ENCODE data around the gene EXD3. TPM values are rescaled to one million over a fixed set of nuclear protein-coding genes. Genes with fewer than 3 reads are reported as not detected.

The EXD3 gene
- polyA plus RNA-seq, 1 of the 3 experiments (the other 2 are of a cell fraction), result 11.5 TPM

DNA sequence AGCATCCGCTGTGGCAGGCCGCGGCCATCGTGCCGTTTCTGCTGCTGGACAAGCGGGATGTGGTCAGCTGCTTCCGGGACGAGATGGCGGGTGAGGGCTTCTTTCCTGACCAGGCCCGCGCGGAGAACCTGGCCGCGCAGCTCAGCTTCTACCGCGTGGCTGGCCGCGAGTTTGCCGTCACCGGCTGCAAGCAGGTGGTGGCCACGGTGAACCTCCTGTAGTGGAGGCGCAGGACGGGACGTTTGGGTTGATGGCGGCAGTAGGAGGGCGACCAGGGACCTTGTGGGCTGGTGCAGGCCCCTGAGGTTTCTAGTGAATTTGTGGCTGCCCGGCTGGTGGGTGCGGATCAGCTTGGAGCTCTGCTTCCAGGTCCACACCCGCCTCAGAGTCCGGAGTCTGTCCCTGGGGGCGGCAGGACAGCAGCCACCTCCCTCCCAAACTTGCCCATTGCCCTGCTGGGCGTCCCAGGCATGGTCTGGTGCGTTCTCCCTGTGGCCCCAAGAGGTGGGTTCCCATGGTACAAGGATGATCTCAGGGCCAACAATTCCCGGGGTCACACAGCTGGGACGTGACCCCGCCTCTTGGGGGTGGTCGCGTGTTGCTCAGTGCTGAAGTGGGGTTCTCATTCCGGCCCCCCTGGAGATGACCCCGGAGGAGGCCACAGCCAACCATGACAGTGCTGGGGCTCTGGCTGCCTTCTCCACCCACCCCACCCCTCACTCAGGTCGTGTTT lies 143.1 kb downstream of the EXD3 start:
- no peaks in the 10 kb centered on the region for H3K27me3 ChIP-seq (ENCODE audit: insufficient read depth)
- no peak overlapping the region for H2AFZ ChIP-seq (ENCODE audit: low read depth)
- no peaks in the 10 kb centered on the region for H3K9me2 ChIP-seq
- H3F3A ChIP-seq (replicated peaks; ENCODE audit: insufficient read depth), result peaks cover 10% of the 10 kb centered on the region
- H3K4me2 ChIP-seq, result no peak overlapping the region
- DNase-seq, result no peak
- H3K4me3 ChIP-seq (ENCODE audit: low read depth in 2 of 2, low read length in 1 of 2), result no peak overlapping the region
- no peaks in the 10 kb centered on the region for H3K36me3 ChIP-seq (replicated peaks in 1 of 2; ENCODE audit: control insufficient read depth in 1 of 2, insufficient read depth in 2 of 2, low read length in 1 of 2)
- H3K27ac ChIP-seq (ENCODE audit: low read depth in 2 of 2, low read length in 1 of 2), result no peak overlapping the region
- 96% methylated on average over 32 of the region's 41 CpGs for WGBS (ENCODE audit: low lambda C conversion rate)
- H3K9ac ChIP-seq, result no peak overlapping the region
- CTCF ChIA-PET, result interaction anchor here (0.8 to 1.4 kb wide), 4 partner anchors 12 to 143 kb away, joined by 3 to 6 read pairs (median 3); partner anchors contain the start of genes EXD3 and NOXA1
- H3K4me1 ChIP-seq (ENCODE audit: control insufficient read depth in 1 of 2, insufficient read depth in 2 of 2, low read depth in 1 of 2, low read length in 1 of 2), result peaks cover 0 to 8% of the 10 kb centered on the region in 2 experiments; a peak in 2 of 4 replicates
- H4K20me1 ChIP-seq (ENCODE audit: insufficient read depth), result no peaks in the 10 kb centered on the region
- POLR2A ChIA-PET, result no interaction called here
- no peak for TF ChIP-seq TEAD4 (IDR thresholded peaks at IDR 0.05; ENCODE audit: borderline replicate concordance, insufficient read depth)
- no peak for TF ChIP-seq RCOR1 (IDR thresholded peaks at IDR 0.05; ENCODE audit: low read length)
- TF ChIP-seq POLR2AphosphoS5 (IDR thresholded peaks at IDR 0.05; ENCODE audit: low read depth, low read length), result no peak
- no peak for TF ChIP-seq RXRA (IDR thresholded peaks at IDR 0.05; ENCODE audit: borderline replicate concordance, low read depth)
- no peak for TF ChIP-seq CHD2 (IDR thresholded peaks at IDR 0.05; ENCODE audit: low read length, partially characterized antibody)
- H3K9me3 ChIP-seq, result no peaks in the 10 kb centered on the region
- no peaks in the 10 kb centered on the region for H3K79me2 ChIP-seq (ENCODE audit: insufficient read depth)

DNA sequence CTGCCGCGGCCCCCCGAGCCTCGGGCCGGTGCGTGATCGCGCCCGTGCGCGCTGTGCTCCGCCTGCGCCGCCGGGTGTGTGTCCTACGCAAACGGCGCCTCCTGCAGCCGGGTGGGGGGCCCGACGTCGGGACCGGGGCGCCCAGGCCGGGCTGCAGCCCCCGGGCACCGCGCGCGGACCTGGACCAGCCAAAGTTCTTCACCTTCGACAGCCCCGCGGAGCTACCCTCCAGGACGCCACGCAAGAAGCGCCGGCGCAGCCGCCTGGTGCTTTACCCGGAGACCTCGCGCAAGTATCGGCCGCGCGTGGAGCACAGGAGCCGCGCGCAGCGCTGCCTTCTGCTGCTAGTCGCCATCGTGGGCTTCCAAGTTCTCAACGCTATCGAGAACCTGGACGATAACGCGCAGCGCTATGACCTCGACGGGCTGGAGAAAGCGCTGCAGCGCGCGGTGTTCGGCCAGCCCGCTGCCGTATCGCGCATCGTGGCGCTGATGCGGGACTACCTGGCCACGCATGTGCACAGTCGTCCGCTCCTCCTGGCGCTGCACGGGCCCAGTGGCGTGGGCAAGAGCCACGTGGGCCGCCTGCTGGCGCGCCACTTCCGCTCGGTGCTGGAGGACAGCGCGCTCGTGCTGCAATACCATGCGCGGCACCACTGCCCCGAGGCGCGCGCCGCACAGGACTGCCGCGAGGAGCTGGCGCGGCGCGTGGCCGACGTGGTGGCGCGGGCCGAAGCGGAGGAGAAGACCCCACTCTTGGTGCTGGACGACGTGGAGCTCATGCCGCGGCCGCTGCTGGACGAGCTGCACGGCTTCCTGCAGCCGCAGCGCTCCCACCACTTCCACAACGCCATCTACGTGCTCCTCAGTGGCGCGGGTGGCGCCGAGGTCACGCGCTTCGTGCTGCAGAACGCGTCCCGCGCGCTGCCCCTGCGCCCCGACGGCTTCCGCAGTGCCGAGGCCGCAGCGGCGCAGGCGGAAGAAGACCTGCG lies 143.9 kb downstream of the EXD3 start:
- no peak overlapping the region for H3K9ac ChIP-seq
- peaks cover 11% of the 10 kb centered on the region for H3F3A ChIP-seq (replicated peaks; ENCODE audit: insufficient read depth)
- H3K4me1 ChIP-seq (ENCODE audit: control insufficient read depth in 1 of 2, insufficient read depth in 2 of 2, low read depth in 1 of 2, low read length in 1 of 2), result peaks cover 0 to 8% of the 10 kb centered on the region in 2 experiments; a peak in 2 of 4 replicates
- H3K9me2 ChIP-seq, result no peaks in the 10 kb centered on the region
- H3K27me3 ChIP-seq (ENCODE audit: insufficient read depth), result no peaks in the 10 kb centered on the region
- TF ChIP-seq MEF2A (IDR thresholded peaks at IDR 0.05; ENCODE audit: borderline replicate concordance, low read depth) (no peak), RXRA (IDR thresholded peaks at IDR 0.05; ENCODE audit: borderline replicate concordance, low read depth) (no peak), CHD2 (IDR thresholded peaks at IDR 0.05; ENCODE audit: low read length, partially characterized antibody) (no peak), SIN3A (IDR thresholded peaks at IDR 0.05; ENCODE audit: borderline replicate concordance, low read depth, low read length) (no peak), MXI1 (IDR thresholded peaks at IDR 0.05; ENCODE audit: low read depth, low read length) (no peak), NRF1 (IDR thresholded peaks at IDR 0.05; ENCODE audit: low read depth, low read length) (no peak), RFX5 (IDR thresholded peaks at IDR 0.05; ENCODE audit: low read length) (no peak), RAD21 (IDR thresholded peaks at IDR 0.05; ENCODE audit: low read length) (no peak), ELF1 (IDR thresholded peaks at IDR 0.05) (no peak), NFIC (IDR thresholded peaks at IDR 0.05; ENCODE audit: borderline replicate concordance) (no peak), GATA2 (CRISPR knock-in tag; IDR thresholded peaks at IDR 0.05) (no peak), GABPA (IDR thresholded peaks at IDR 0.05; ENCODE audit: low read depth) (no peak)
- TF ChIP-seq, protein P1, sequence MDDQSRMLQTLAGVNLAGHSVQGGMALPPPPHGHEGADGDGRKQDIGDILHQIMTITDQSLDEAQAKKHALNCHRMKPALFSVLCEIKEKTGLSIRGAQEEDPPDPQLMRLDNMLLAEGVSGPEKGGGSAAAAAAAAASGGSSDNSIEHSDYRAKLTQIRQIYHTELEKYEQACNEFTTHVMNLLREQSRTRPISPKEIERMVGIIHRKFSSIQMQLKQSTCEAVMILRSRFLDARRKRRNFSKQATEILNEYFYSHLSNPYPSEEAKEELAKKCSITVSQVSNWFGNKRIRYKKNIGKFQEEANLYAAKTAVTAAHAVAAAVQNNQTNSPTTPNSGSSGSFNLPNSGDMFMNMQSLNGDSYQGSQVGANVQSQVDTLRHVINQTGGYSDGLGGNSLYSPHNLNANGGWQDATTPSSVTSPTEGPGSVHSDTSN (IDR thresholded peaks at IDR 0.05), result no peak
- TF ChIP-seq, protein P2, sequence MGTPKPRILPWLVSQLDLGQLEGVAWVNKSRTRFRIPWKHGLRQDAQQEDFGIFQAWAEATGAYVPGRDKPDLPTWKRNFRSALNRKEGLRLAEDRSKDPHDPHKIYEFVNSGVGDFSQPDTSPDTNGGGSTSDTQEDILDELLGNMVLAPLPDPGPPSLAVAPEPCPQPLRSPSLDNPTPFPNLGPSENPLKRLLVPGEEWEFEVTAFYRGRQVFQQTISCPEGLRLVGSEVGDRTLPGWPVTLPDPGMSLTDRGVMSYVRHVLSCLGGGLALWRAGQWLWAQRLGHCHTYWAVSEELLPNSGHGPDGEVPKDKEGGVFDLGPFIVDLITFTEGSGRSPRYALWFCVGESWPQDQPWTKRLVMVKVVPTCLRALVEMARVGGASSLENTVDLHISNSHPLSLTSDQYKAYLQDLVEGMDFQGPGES (IDR thresholded peaks at IDR 0.05; ENCODE audit: low read depth, low read length), result no peak
- TF ChIP-seq, protein P3, sequence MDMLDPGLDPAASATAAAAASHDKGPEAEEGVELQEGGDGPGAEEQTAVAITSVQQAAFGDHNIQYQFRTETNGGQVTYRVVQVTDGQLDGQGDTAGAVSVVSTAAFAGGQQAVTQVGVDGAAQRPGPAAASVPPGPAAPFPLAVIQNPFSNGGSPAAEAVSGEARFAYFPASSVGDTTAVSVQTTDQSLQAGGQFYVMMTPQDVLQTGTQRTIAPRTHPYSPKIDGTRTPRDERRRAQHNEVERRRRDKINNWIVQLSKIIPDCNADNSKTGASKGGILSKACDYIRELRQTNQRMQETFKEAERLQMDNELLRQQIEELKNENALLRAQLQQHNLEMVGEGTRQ (IDR thresholded peaks at IDR 0.05; ENCODE audit: borderline replicate concordance, low read depth, low read length), result no peak
- WGBS (ENCODE audit: low lambda C conversion rate), result 98% methylated on average over 99 of the region's 139 CpGs
- H3K9me3 ChIP-seq, result no peaks in the 10 kb centered on the region
- H3K79me2 ChIP-seq (ENCODE audit: insufficient read depth), result no peaks in the 10 kb centered on the region
- H3K4me3 ChIP-seq (ENCODE audit: low read depth in 2 of 2, low read length in 1 of 2), result no peak overlapping the region
- no peak overlapping the region for H2AFZ ChIP-seq (ENCODE audit: low read depth)
- no peaks in the 10 kb centered on the region for H4K20me1 ChIP-seq (ENCODE audit: insufficient read depth)
- ChIA-PET POLR2A (no interaction called here), CTCF (interaction anchor here (0.7 to 1.4 kb wide), 4 partner anchors 14 to 507 kb away, joined by 3 read pairs; partner anchors contain the start of genes EXD3 and NOXA1)
- H3K36me3 ChIP-seq (replicated peaks in 1 of 2; ENCODE audit: control insufficient read depth in 1 of 2, insufficient read depth in 2 of 2, low read length in 1 of 2), result peaks cover 0 to 3% of the 10 kb centered on the region in 2 experiments
- H3K27ac ChIP-seq (ENCODE audit: low read depth in 2 of 2, low read length in 1 of 2), result no peak overlapping the region
- H3K4me2 ChIP-seq, result no peak overlapping the region
- DNase-seq, result peak; percentile 19

Measured in SK-N-SH (cell line).